ENCODE data around the gene GLT8D1. TPM values are rescaled to one million over a fixed set of nuclear protein-coding genes. Genes with fewer than 3 reads are reported as not detected.

The GLT8D1 gene
- 42.4 TPM for polyA plus RNA-seq (2013)

- Histone ChIP-seq H3K4me1 (ENCODE audit: control extremely low read depth in 1 of 4, control insufficient read depth in 4 of 4, insufficient read depth in 4 of 4, low read length in 3 of 4) (peaks cover 22 to 41% (median 33%) of the 10 kb centered on the region in 4 experiments), H3K27me3 (replicated peaks in 2 of 5; ENCODE audit: control insufficient read depth in 4 of 5, insufficient read depth in 5 of 5, low read length in 4 of 5) (no peaks in the 10 kb centered on the region), H3K9me3 (ENCODE audit: control extremely low read depth in 1 of 5, control insufficient read depth in 4 of 5, insufficient read depth in 2 of 5, low read depth in 1 of 5, low read length in 4 of 5) (no peaks in the 10 kb centered on the region), H3K27ac (ENCODE audit: insufficient read depth in 1 of 2, low read depth in 1 of 2, low read length in 2 of 2, poor library complexity in 1 of 2, severe bottlenecking in 2 of 2) (peak within 1 kb of the TSS; percentile 68 to 88), H3K4me3 (ENCODE audit: control insufficient read depth in 1 of 7, extremely low read depth in 1 of 7, insufficient read depth in 4 of 7, low read depth in 2 of 7, low read length in 6 of 7) (peak within 1 kb of the TSS; percentile 82 to 100 (median 93)), H3K36me3 (ENCODE audit: control insufficient read depth in 4 of 4, insufficient read depth in 4 of 4, low read length in 3 of 4) (peaks cover 0 to 9% (median 5%) of the 10 kb centered on the region in 4 experiments)
- peak; percentile 87 to 93 (median 91) for DNase-seq
- POLR2A ChIA-PET, result interaction anchor here (0.6 to 1.4 kb wide), 4 partner anchors 13 to 152 kb away, joined by 3 to 5 read pairs (median 4); no protein-coding TSS in a partner anchor
- CTCF ChIA-PET, result interaction anchor here (0.9 to 1.1 kb wide), 2 partner anchors 14 to 18 kb away, joined by 3 read pairs; no protein-coding TSS in a partner anchor
- 0% methylated on average over 90 of the region's 94 CpGs for WGBS (ENCODE audit: insufficient coverage)
These were observed at the start of gene GLT8D1, which contains the start of gene SPCS1 for GRCh38 chr3:52705688-52706686. GLT8D1 (minus strand) TSS chr3:52705791; CDS start chr3:52700460, 5,331 bp downstream. SPCS1 (plus strand) TSS chr3:52706106; CDS start chr3:52706247, 141 bp downstream.

- peaks cover 0 to 3% (median 0%) of the 10 kb centered on the region in 5 experiments for H3K9me3 ChIP-seq (ENCODE audit: control extremely low read depth in 1 of 5, control insufficient read depth in 4 of 5, insufficient read depth in 2 of 5, low read depth in 1 of 5, low read length in 4 of 5)
- CTCF ChIA-PET, result interaction anchor here (1.5 kb wide), 1 partner anchor 12 kb away, joined by 6 read pairs; no protein-coding TSS in a partner anchor
- 98% methylated on average over 3 of the region's 4 CpGs for WGBS (ENCODE audit: insufficient coverage)
- H3K36me3 ChIP-seq (ENCODE audit: control insufficient read depth in 4 of 4, insufficient read depth in 4 of 4, low read length in 3 of 4), result peaks cover 29 to 81% (median 42%) of the 10 kb centered on the region in 4 experiments
- no peaks in the 10 kb centered on the region for H3K27me3 ChIP-seq (replicated peaks in 2 of 5; ENCODE audit: control insufficient read depth in 4 of 5, insufficient read depth in 5 of 5, low read length in 4 of 5)
- no peak for DNase-seq
- H3K4me1 ChIP-seq (ENCODE audit: control extremely low read depth in 1 of 4, control insufficient read depth in 4 of 4, insufficient read depth in 4 of 4, low read length in 3 of 4), result peaks cover 0 to 8% (median 5%) of the 10 kb centered on the region in 4 experiments
- no peak overlapping the region for H3K27ac ChIP-seq (ENCODE audit: insufficient read depth in 1 of 2, low read depth in 1 of 2, low read length in 2 of 2, poor library complexity in 1 of 2, severe bottlenecking in 2 of 2)
- H3K4me3 ChIP-seq (ENCODE audit: control insufficient read depth in 1 of 7, extremely low read depth in 1 of 7, insufficient read depth in 4 of 7, low read depth in 2 of 7, low read length in 6 of 7), result no peak overlapping the region
- POLR2A ChIA-PET, result no interaction called here
These were observed 48.8 kb upstream of the GLT8D1 start for GRCh38 chr3:52754373-52754772.

GRCh38 chr3:52752045-52752660 is 46.6 kb upstream of the GLT8D1 start:
- H3K4me3 ChIP-seq (ENCODE audit: control insufficient read depth in 1 of 7, extremely low read depth in 1 of 7, insufficient read depth in 4 of 7, low read depth in 2 of 7, low read length in 6 of 7), result no peak overlapping the region
- H3K36me3 ChIP-seq (ENCODE audit: control insufficient read depth in 4 of 4, insufficient read depth in 4 of 4, low read length in 3 of 4), result peaks cover 24 to 78% (median 47%) of the 10 kb centered on the region in 4 experiments
- DNase-seq, result peak in 2 of 3 donors; percentile 36 to 54
- ChIA-PET POLR2A (no interaction called here), CTCF (interaction anchor here (1.2 to 1.9 kb wide), 2 partner anchors 69 to 103 kb away, joined by 3 to 4 read pairs; no protein-coding TSS in a partner anchor)
- H3K4me1 ChIP-seq (ENCODE audit: control extremely low read depth in 1 of 4, control insufficient read depth in 4 of 4, insufficient read depth in 4 of 4, low read length in 3 of 4), result peaks cover 0 to 8% (median 5%) of the 10 kb centered on the region in 4 experiments
- no peaks in the 10 kb centered on the region for H3K27me3 ChIP-seq (replicated peaks in 2 of 5; ENCODE audit: control insufficient read depth in 4 of 5, insufficient read depth in 5 of 5, low read length in 4 of 5)
- WGBS (ENCODE audit: insufficient coverage), result 100% methylated on average over 2 of the region's 3 CpGs
- no peak overlapping the region for H3K27ac ChIP-seq (ENCODE audit: insufficient read depth in 1 of 2, low read depth in 1 of 2, low read length in 2 of 2, poor library complexity in 1 of 2, severe bottlenecking in 2 of 2)
- peaks cover 0 to 3% (median 0%) of the 10 kb centered on the region in 5 experiments for H3K9me3 ChIP-seq (ENCODE audit: control extremely low read depth in 1 of 5, control insufficient read depth in 4 of 5, insufficient read depth in 2 of 5, low read depth in 1 of 5, low read length in 4 of 5)

- Histone ChIP-seq H3K9me3 (ENCODE audit: control extremely low read depth in 1 of 5, control insufficient read depth in 4 of 5, insufficient read depth in 2 of 5, low read depth in 1 of 5, low read length in 4 of 5) (no peaks in the 10 kb centered on the region), H3K27ac (ENCODE audit: insufficient read depth in 1 of 2, low read depth in 1 of 2, low read length in 2 of 2, poor library complexity in 1 of 2, severe bottlenecking in 2 of 2) (no peak overlapping the region), H3K36me3 (ENCODE audit: control insufficient read depth in 4 of 4, insufficient read depth in 4 of 4, low read length in 3 of 4) (peaks cover 11 to 74% (median 49%) of the 10 kb centered on the region in 4 experiments), H3K4me3 (ENCODE audit: control insufficient read depth in 1 of 7, extremely low read depth in 1 of 7, insufficient read depth in 4 of 7, low read depth in 2 of 7, low read length in 6 of 7) (no peak overlapping the region), H3K4me1 (ENCODE audit: control extremely low read depth in 1 of 4, control insufficient read depth in 4 of 4, insufficient read depth in 4 of 4, low read length in 3 of 4) (no peaks in the 10 kb centered on the region), H3K27me3 (replicated peaks in 2 of 5; ENCODE audit: control insufficient read depth in 4 of 5, insufficient read depth in 5 of 5, low read length in 4 of 5) (no peaks in the 10 kb centered on the region)
- WGBS (ENCODE audit: insufficient coverage), result 92% methylated on average over 2 of the region's 2 CpGs
- ChIA-PET CTCF (interaction anchor here (0.6 to 2.6 kb wide), 8 partner anchors 21 to 108 kb away, joined by 3 to 17 read pairs (median 3); no protein-coding TSS in a partner anchor), POLR2A (no interaction called here)
- no peak for DNase-seq
These were observed 38.1 kb upstream of the GLT8D1 start for GRCh38 chr3:52743721-52744120.

DNA sequence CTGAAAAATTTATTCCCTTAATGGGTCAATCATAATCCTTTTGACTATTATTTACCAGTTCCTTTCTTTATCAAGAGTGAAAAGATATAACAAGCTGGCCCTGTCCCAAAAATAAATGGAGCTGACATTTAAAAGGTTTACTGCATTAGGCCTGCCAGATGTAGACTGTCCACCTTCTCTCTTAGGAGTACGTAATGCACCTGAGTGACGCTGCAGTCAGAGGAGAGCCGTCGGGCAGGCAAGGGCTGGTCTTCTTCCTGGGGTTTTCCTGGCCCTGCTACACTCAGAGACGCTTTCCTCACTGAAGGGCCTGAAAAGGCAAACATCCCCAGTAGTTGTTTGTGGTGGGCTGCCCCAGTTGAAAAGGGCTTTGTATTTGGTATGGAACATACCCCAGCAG is 37.6 kb upstream of the GLT8D1 start:
- H3K36me3 ChIP-seq (ENCODE audit: control insufficient read depth in 4 of 4, insufficient read depth in 4 of 4, low read length in 3 of 4), result peaks cover 14 to 75% (median 46%) of the 10 kb centered on the region in 4 experiments
- H3K9me3 ChIP-seq (ENCODE audit: control extremely low read depth in 1 of 5, control insufficient read depth in 4 of 5, insufficient read depth in 2 of 5, low read depth in 1 of 5, low read length in 4 of 5), result no peaks in the 10 kb centered on the region
- no peak overlapping the region for H3K27ac ChIP-seq (ENCODE audit: insufficient read depth in 1 of 2, low read depth in 1 of 2, low read length in 2 of 2, poor library complexity in 1 of 2, severe bottlenecking in 2 of 2)
- H3K27me3 ChIP-seq (replicated peaks in 2 of 5; ENCODE audit: control insufficient read depth in 4 of 5, insufficient read depth in 5 of 5, low read length in 4 of 5), result no peaks in the 10 kb centered on the region
- 97% methylated on average over 4 of the region's 5 CpGs for WGBS (ENCODE audit: insufficient coverage)
- ChIA-PET CTCF (interaction anchor here (0.6 to 2.6 kb wide), 8 partner anchors 22 to 108 kb away, joined by 3 to 17 read pairs (median 3); no protein-coding TSS in a partner anchor), POLR2A (no interaction called here)
- no peak for DNase-seq
- no peaks in the 10 kb centered on the region for H3K4me1 ChIP-seq (ENCODE audit: control extremely low read depth in 1 of 4, control insufficient read depth in 4 of 4, insufficient read depth in 4 of 4, low read length in 3 of 4)
- no peak overlapping the region for H3K4me3 ChIP-seq (ENCODE audit: control insufficient read depth in 1 of 7, extremely low read depth in 1 of 7, insufficient read depth in 4 of 7, low read depth in 2 of 7, low read length in 6 of 7)

DNA sequence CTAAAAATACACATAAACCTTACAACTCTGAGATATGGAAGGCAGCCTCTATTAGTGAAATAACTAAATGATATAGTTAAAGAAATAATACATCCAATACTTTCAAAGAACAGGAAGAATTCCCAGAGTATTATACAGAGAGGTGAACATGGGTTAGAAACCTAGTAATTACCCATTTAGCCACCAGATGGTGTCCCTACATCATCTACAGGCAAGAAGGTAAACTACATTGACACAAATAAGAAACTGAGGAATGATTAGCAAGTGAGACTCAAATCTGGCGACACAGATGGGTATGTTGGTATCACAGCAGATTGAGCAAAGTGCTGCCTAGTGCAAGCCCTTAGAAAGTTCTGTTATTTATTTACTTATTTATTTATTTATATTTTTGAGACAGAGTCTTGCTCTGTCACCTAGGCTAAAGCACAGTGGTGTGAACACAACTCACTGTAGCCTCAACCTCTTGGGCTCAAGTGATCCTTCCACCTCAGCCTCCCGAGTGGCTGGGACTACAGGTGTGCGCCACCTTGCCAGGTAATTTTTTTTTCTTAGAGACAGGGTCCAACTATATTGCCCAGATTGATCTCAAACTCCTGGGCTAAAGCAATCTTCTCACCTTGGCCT is 36.9 kb upstream of the GLT8D1 start:
- ChIA-PET CTCF (interaction anchor here (0.7 to 2.6 kb wide), 12 partner anchors 27 to 192 kb away, joined by 3 to 17 read pairs (median 4); partner anchors contain the start of gene NEK4), POLR2A (no interaction called here)
- no peak overlapping the region for H3K4me3 ChIP-seq (ENCODE audit: control insufficient read depth in 1 of 7, extremely low read depth in 1 of 7, insufficient read depth in 4 of 7, low read depth in 2 of 7, low read length in 6 of 7)
- DNase-seq, result peak; percentile 30 to 46 (median 31)
- no peaks in the 10 kb centered on the region for H3K27me3 ChIP-seq (replicated peaks in 2 of 5; ENCODE audit: control insufficient read depth in 4 of 5, insufficient read depth in 5 of 5, low read length in 4 of 5)
- no peaks in the 10 kb centered on the region for H3K9me3 ChIP-seq (ENCODE audit: control extremely low read depth in 1 of 5, control insufficient read depth in 4 of 5, insufficient read depth in 2 of 5, low read depth in 1 of 5, low read length in 4 of 5)
- H3K27ac ChIP-seq (ENCODE audit: insufficient read depth in 1 of 2, low read depth in 1 of 2, low read length in 2 of 2, poor library complexity in 1 of 2, severe bottlenecking in 2 of 2), result no peak overlapping the region
- peaks cover 16 to 75% (median 44%) of the 10 kb centered on the region in 4 experiments for H3K36me3 ChIP-seq (ENCODE audit: control insufficient read depth in 4 of 4, insufficient read depth in 4 of 4, low read length in 3 of 4)
- no CpG with 5 or more reads among the region's 3 CpGs for WGBS (ENCODE audit: insufficient coverage)
- no peaks in the 10 kb centered on the region for H3K4me1 ChIP-seq (ENCODE audit: control extremely low read depth in 1 of 4, control insufficient read depth in 4 of 4, insufficient read depth in 4 of 4, low read length in 3 of 4)

Measured in common myeloid progenitor, CD34-positive (primary cell).